ENCODE data around the gene ATP13A4.

The ATP13A4 gene

DNA sequence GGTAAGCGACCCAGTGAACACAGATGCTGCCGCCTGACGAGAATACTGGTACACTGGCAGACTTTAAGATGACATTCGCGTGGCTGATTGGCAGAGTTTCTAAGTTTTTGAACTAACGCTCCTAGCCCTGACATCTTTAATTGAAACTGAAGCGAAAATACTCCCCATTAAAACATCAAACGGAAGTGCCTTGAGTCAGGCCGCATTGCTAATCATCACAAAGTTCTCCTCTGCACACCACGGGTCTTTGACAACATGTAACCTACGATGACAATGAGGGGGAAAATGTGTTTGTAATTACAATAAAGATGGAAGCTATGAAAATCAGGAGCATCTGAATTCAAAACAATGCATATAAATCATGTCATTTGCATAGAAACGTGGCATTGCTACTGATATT, 44.5 kb downstream of the ATP13A4 start:
- H3K27ac ChIP-seq (ENCODE audit: low read length): no peak overlapping the region
- H3K4me3 ChIP-seq (ENCODE audit: low read length): no peak overlapping the region
- H3K27me3 ChIP-seq (ENCODE audit: control insufficient read depth, insufficient read depth, low read length): no peaks in the 10 kb centered on the region
- no peak overlapping the region for H3K9ac ChIP-seq (ENCODE audit: low read length)
- no peaks in the 10 kb centered on the region for H3K9me3 ChIP-seq (ENCODE audit: control insufficient read depth, low read depth, low read length)
- H3K4me1 ChIP-seq (ENCODE audit: control insufficient read depth, low read depth, low read length): no peaks in the 10 kb centered on the region
- no peaks in the 10 kb centered on the region for H3K36me3 ChIP-seq (ENCODE audit: control insufficient read depth, low read depth, low read length)

DNA sequence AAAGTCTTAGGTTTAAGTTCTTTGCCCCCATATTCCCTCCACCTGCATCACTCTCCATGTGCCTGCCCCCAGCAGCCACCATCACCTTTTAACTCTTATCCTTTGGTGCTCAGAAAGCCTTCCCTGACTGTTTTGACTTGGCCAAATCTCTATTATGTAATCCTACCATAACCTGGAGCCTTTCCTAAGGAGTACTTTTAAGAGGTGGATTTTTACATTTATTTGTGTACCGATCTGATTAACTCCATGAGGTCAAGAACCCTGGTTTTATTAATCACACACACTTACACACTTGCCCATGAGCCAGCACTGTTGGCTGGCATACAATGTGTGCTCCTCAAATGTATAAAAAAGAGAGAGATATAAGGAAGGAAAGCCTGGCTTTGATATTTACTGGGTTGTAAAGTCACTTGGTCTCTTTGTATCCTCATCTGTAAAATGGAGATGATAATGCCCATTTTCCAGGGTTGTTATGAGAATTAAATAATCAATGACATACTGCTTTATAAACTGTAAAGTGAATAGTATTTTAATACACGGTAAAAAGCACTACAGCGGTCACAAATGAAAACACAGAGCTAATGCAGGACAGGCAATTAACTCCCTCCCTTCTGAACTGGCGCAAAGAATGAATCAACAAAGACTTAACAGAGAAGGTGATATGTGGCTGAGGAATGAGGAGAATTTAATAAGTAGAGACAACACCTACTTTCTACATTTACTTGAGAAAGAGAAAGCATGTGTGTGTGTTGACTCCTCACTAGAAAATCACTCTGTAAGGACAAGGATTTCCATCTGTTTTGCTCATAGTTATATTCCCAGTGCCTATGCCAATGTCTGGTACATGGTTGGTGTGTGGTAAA, 45.4 kb downstream of the ATP13A4 start:
- H3K4me3 ChIP-seq (ENCODE audit: low read length): no peak overlapping the region
- H3K36me3 ChIP-seq (ENCODE audit: control insufficient read depth, low read depth, low read length): no peaks in the 10 kb centered on the region
- H3K27me3 ChIP-seq (ENCODE audit: control insufficient read depth, insufficient read depth, low read length): no peaks in the 10 kb centered on the region
- no peaks in the 10 kb centered on the region for H3K9me3 ChIP-seq (ENCODE audit: control insufficient read depth, low read depth, low read length)
- H3K4me1 ChIP-seq (ENCODE audit: control insufficient read depth, low read depth, low read length): no peaks in the 10 kb centered on the region
- H3K27ac ChIP-seq (ENCODE audit: low read length): no peak overlapping the region
- no peak overlapping the region for H3K9ac ChIP-seq (ENCODE audit: low read length)

DNA sequence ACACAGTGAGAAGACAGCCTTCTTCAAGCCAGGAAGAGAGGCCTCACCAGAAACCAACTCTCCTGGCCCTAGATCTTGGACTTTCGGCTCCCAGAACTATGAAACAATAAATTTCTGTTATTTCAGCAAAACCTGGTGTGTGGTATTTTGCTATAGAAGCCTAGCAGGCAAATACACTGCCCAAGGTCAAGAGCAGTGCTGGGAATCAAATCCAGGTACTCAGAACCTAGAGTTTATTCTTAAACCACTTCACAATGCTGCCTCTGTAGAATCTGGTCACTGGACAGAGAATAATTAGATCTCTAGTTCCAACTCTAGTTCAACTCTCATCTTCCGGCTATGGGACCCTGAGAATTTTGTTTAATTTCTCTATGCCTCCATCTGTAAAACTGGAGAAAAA, 46.6 kb downstream of the ATP13A4 start:
- Histone ChIP-seq H3K9me3 (ENCODE audit: control insufficient read depth, low read depth, low read length) (no peaks in the 10 kb centered on the region), H3K4me1 (ENCODE audit: control insufficient read depth, low read depth, low read length) (no peaks in the 10 kb centered on the region), H3K27ac (ENCODE audit: low read length) (no peak overlapping the region), H3K27me3 (ENCODE audit: control insufficient read depth, insufficient read depth, low read length) (no peaks in the 10 kb centered on the region), H3K9ac (ENCODE audit: low read length) (no peak overlapping the region), H3K4me3 (ENCODE audit: low read length) (no peak overlapping the region), H3K36me3 (ENCODE audit: control insufficient read depth, low read depth, low read length) (no peaks in the 10 kb centered on the region)

DNA sequence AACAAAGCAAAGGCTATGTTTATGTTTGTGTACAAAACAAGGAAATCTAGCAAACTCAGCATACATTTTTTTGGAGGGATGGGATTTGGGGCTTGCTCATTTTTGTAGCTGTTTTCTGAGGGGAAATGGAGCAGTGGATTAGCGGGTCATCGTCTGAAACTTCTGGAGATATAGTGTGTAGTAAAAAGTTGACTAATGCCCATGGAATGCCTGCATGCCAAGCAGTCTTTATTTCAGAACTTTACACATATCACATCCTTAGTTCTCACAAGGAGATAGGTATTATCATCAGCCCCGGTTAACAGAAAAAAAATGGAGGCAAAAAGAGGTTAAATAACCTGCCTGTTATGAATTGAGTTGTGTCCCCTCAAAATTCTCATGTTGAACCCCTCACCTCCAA, 47.1 kb downstream of the ATP13A4 start:
- no peak overlapping the region for H3K4me3 ChIP-seq (ENCODE audit: low read length)
- no peaks in the 10 kb centered on the region for H3K9me3 ChIP-seq (ENCODE audit: control insufficient read depth, low read depth, low read length)
- no peaks in the 10 kb centered on the region for H3K27me3 ChIP-seq (ENCODE audit: control insufficient read depth, insufficient read depth, low read length)
- no peaks in the 10 kb centered on the region for H3K36me3 ChIP-seq (ENCODE audit: control insufficient read depth, low read depth, low read length)
- no peaks in the 10 kb centered on the region for H3K4me1 ChIP-seq (ENCODE audit: control insufficient read depth, low read depth, low read length)
- no peak overlapping the region for H3K9ac ChIP-seq (ENCODE audit: low read length)
- H3K27ac ChIP-seq (ENCODE audit: low read length): no peak overlapping the region

DNA sequence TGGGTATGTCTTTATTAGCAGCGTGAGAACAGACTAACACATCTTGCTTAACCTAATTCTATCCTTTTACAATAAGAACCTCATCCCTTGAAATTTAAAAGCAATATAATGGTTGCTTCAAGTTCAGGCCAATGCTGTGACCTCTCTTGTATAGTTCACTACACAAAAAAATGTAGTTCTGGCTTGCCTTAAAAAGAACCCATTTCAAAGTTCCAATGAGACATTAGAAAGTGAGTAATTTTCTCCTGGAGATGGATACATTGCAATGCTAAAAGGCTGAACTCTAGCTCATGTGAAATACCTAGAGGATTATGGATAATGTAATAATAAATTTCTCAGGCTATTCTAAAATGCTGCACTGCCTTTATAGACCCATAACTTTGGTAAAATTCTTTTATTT, 47.8 kb downstream of the ATP13A4 start:
- Histone ChIP-seq H3K9me3 (ENCODE audit: control insufficient read depth, low read depth, low read length) (no peaks in the 10 kb centered on the region), H3K4me3 (ENCODE audit: low read length) (no peak overlapping the region), H3K9ac (ENCODE audit: low read length) (no peak overlapping the region), H3K27me3 (ENCODE audit: control insufficient read depth, insufficient read depth, low read length) (no peaks in the 10 kb centered on the region), H3K36me3 (ENCODE audit: control insufficient read depth, low read depth, low read length) (no peaks in the 10 kb centered on the region), H3K27ac (ENCODE audit: low read length) (no peak overlapping the region), H3K4me1 (ENCODE audit: control insufficient read depth, low read depth, low read length) (no peaks in the 10 kb centered on the region)

DNA sequence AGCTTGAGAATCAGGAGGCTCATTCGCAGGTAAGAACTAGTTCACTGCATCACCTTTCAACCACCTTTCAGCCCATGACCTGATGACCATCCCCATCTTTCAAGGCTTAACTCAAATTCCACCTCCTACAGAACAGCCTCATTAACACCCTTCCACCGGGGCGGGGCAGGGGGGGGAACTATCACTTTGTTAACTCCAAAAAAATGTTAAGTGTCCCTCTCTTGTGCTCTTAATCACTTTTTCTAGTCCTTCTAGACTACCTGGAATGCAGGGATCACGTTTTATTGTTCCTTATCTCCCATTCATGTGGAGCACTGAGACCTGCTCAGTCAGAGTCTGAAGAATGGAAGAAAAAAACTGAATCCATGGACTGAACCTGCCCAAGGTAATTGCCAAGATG, 51.8 kb downstream of the ATP13A4 start:
- Histone ChIP-seq H3K4me1 (ENCODE audit: control insufficient read depth, low read depth, low read length) (no peaks in the 10 kb centered on the region), H3K36me3 (ENCODE audit: control insufficient read depth, low read depth, low read length) (no peaks in the 10 kb centered on the region), H3K9me3 (ENCODE audit: control insufficient read depth, low read depth, low read length) (no peaks in the 10 kb centered on the region), H3K9ac (ENCODE audit: low read length) (no peak overlapping the region), H3K27me3 (ENCODE audit: control insufficient read depth, insufficient read depth, low read length) (no peaks in the 10 kb centered on the region), H3K27ac (ENCODE audit: low read length) (no peak overlapping the region), H3K4me3 (ENCODE audit: low read length) (no peak overlapping the region)

DNA sequence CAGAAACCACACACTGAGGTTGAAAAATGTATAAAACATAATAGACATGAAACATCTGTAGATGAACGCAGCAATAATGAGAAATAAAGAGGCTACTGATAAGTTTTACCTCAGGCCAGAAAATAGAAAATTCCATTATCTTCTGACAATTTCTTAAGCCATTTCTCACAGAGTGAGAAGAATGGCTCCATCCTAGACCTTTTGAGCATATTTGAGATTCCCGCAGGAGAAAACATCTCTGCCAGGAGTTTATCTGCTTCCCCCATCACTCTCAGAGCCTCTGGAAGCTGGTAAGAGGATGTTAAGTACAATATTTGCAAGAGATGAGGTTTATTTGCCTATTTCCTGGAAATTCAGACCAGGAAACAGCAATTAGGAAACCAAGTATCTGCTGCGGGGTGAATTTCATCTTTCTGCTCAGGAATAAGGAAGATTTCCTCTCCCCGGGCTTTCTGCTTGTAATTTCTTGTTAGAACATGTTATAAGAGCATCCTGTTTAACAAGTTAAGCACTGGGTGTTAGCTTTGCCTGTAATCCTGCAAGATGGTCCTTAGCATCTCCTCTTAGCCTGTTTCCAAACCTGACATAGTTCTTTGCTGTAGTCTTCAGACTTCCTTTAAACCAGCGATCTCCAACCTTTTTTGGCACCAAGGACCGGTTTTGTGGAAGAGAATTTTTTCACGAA, 54.8 kb downstream of the ATP13A4 start:
- Histone ChIP-seq H3K9ac (ENCODE audit: low read length) (no peak overlapping the region), H3K27ac (ENCODE audit: low read length) (no peak overlapping the region), H3K4me3 (ENCODE audit: low read length) (no peak overlapping the region), H3K27me3 (ENCODE audit: control insufficient read depth, insufficient read depth, low read length) (no peaks in the 10 kb centered on the region), H3K9me3 (ENCODE audit: control insufficient read depth, low read depth, low read length) (no peaks in the 10 kb centered on the region), H3K4me1 (ENCODE audit: control insufficient read depth, low read depth, low read length) (no peaks in the 10 kb centered on the region), H3K36me3 (ENCODE audit: control insufficient read depth, low read depth, low read length) (no peaks in the 10 kb centered on the region)

DNA sequence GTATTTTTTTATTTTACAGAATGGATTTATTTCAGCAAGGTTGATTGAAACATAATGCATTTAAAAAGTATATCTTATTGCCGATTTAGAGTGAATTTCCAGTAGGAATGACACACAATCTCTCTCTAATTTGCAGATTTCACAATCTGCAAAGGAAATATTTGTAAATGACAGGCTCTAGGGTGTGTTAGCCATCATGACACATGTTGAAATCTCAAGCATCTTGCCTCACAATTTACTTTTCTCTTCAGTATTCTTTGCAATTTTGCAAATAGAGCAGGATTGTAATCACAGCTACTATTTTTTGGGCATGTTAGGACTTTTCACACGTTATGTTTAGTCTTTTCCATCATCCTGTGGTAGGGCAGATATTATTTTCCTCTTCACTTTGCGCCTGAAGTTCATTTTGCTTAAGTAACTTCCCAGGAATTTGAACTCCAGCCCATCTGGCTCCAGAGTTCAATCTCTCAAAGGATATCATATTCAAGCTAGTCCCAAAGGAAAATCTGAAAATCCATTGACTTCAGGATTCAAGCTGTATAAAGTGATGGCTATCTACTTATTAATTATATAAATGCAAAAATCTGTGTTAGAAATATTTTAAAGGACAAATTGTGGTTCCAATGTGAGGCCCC, 55.4 kb downstream of the ATP13A4 start:
- Histone ChIP-seq H3K4me1 (ENCODE audit: control insufficient read depth, low read depth, low read length) (no peaks in the 10 kb centered on the region), H3K27me3 (ENCODE audit: control insufficient read depth, insufficient read depth, low read length) (no peaks in the 10 kb centered on the region), H3K9ac (ENCODE audit: low read length) (no peak overlapping the region), H3K4me3 (ENCODE audit: low read length) (no peak overlapping the region), H3K36me3 (ENCODE audit: control insufficient read depth, low read depth, low read length) (no peaks in the 10 kb centered on the region), H3K27ac (ENCODE audit: low read length) (no peak overlapping the region), H3K9me3 (ENCODE audit: control insufficient read depth, low read depth, low read length) (no peaks in the 10 kb centered on the region)

DNA sequence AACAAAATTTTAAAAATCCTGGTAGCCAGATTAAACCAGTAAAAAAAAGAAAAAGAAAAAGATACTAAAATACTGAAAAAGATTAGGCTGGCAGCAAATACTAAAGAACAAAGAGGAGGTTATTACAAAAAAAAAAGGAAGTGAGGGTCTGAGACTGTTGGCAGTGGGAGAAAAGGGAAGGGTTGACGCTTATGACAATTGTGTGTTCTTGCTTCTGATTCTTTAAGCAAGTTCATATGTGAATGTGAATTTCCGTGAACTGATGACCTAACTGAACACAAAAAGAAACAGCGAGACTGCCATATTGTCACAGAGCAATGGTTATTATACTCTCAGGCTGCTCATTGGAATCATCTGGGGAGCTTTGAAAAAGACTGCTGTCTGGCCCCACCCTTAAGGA, 56.5 kb downstream of the ATP13A4 start:
- H3K9ac ChIP-seq (ENCODE audit: low read length): no peak overlapping the region

DNA sequence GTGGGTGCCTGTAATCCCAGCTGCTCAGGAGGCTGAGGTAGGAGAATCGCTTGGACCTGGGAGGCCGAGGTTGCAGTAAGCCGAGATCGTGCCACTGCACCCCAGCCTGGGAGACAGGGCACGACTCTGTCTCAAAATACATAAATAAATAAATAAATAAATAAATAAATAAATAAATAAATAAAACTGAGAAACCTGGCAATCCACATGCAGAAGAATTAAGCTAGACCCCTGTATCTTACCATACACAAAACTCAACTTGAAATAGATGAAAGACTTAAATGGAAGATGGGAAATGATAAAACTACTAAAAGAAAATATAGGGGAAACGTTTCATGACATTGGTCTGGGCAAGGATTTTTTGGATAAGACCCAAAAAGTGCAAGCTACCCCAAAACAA, 58.0 kb downstream of the ATP13A4 start:
- no peak overlapping the region for H3K4me3 ChIP-seq (ENCODE audit: low read length)
- H3K9me3 ChIP-seq (ENCODE audit: control insufficient read depth, low read depth, low read length): no peaks in the 10 kb centered on the region
- H3K9ac ChIP-seq (ENCODE audit: low read length): no peak overlapping the region
- H3K4me1 ChIP-seq (ENCODE audit: control insufficient read depth, low read depth, low read length): no peaks in the 10 kb centered on the region
- no peak overlapping the region for H3K27ac ChIP-seq (ENCODE audit: low read length)
- H3K36me3 ChIP-seq (ENCODE audit: control insufficient read depth, low read depth, low read length): no peaks in the 10 kb centered on the region
- no peaks in the 10 kb centered on the region for H3K27me3 ChIP-seq (ENCODE audit: control insufficient read depth, insufficient read depth, low read length)

More for the DNA sequence above, 56.5 kb downstream of the ATP13A4 start:
- Histone ChIP-seq H3K4me3 (ENCODE audit: low read length) (no peak overlapping the region), H3K27me3 (ENCODE audit: control insufficient read depth, insufficient read depth, low read length) (no peaks in the 10 kb centered on the region), H3K27ac (ENCODE audit: low read length) (no peak overlapping the region), H3K36me3 (ENCODE audit: control insufficient read depth, low read depth, low read length) (no peaks in the 10 kb centered on the region), H3K4me1 (ENCODE audit: control insufficient read depth, low read depth, low read length) (no peaks in the 10 kb centered on the region), H3K9me3 (ENCODE audit: control insufficient read depth, low read depth, low read length) (no peaks in the 10 kb centered on the region)

DNA sequence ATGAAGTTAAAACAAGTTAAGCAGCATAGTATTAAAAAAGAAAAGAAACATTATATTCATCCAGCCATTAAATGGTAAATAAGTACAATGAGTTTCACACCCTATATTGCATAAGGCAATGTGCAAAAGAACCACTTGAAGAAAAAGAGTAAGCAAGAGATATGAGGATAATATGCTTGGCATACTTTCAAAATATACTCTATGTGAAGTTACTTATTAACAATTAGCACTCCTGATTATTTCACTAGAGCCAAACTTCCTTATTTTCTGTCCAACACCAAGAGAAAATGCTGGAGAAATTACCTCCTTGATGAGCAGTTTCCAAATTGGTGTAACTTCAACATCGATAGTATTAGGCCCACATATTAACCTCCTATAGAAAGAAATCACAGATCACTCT, 63.7 kb downstream of the ATP13A4 start:
- H3K9ac ChIP-seq (ENCODE audit: low read length): no peak overlapping the region
- H3K27me3 ChIP-seq (ENCODE audit: control insufficient read depth, insufficient read depth, low read length): no peaks in the 10 kb centered on the region
- no peaks in the 10 kb centered on the region for H3K36me3 ChIP-seq (ENCODE audit: control insufficient read depth, low read depth, low read length)
- no peak overlapping the region for H3K4me3 ChIP-seq (ENCODE audit: low read length)
- H3K9me3 ChIP-seq (ENCODE audit: control insufficient read depth, low read depth, low read length): no peaks in the 10 kb centered on the region
- no peaks in the 10 kb centered on the region for H3K4me1 ChIP-seq (ENCODE audit: control insufficient read depth, low read depth, low read length)
- H3K27ac ChIP-seq (ENCODE audit: low read length): no peak overlapping the region

All from iPS-18a (cell line).